K562 (cell line): ENCODE measurements around the gene MYOM1. TPM values are rescaled to one million over a fixed set of nuclear protein-coding genes. Genes with fewer than 3 reads are reported as not detected.

Experiments
- ATAC-seq: fragments of 200-7000 bp; cut with Tn5 transposase; 3 replicates; pipeline ENCODE4 v1.9.1; 2020; ENCODE audit warnings: moderate library complexity
- BruUV-seq: library from RNA; stranded (reverse); fragments of 400-500 nt; replicated peaks from 2 replicates; lab custom pipeline; 2021; lab: Mats Ljungman, UMichigan
- CTCF ChIA-PET: fragments of 300-600 bp; formaldehyde crosslinking; extraction: SDS; loops from one replicate; lab custom pipeline; 2021; ENCODE audit warnings: low intra/inter-chr PET ratio; lab: Yijun Ruan, JAX
- POLR2A ChIA-PET: fragments of 300-600, 350-650 bp; sonication (Branson Sonifier 250); formaldehyde crosslinking; extraction: SDS; loops from one replicate; lab custom pipeline; 2021; ENCODE audit warnings: antibody characterized with exemption, inconsistent platforms; lab: Yijun Ruan, JAX
- DNase-seq, 4 experiments: peaks; one replicate each; pipeline versions ENCODE4 v3.0.0 to v3.0.0-alpha.2; 2011 to 2018; ENCODE audit warnings: low spot score in 3 of 4, mixed read lengths in 3 of 4; ENCODE audit errors: extremely low read depth in 1 of 4
- FAIRE-seq: peaks from 2 replicates; lab custom pipeline; 2011; peaks lifted over from hg19 to GRCh38; lab: Jason Lieb, UNC
- H2AFZ ChIP-seq: 2 replicates; pipeline ENCODE4 v1.6.0; 2011; ENCODE audit warnings: low read depth, low read length, control low read depth, inconsistent platforms
- H3K27ac ChIP-seq: fragments of 200-600 bp; 3 replicates; pipeline ENCODE4 v1.8.0; 2011; ENCODE audit warnings: low read depth, mild to moderate bottlenecking, control low read depth, inconsistent platforms, low read length, moderate library complexity, mixed read lengths; ENCODE audit errors: extremely low read depth
- H3K27me3 ChIP-seq, 2 experiments: fragments of 300-600 bp in 1 of 2; 2 replicates in 1 of 2; 3 replicates in 1 of 2; pipeline versions ENCODE4 v1.6.0 to v1.8.0; 2011; ENCODE audit warnings: inconsistent platforms in 2 of 2, low read length in 2 of 2, mild to moderate bottlenecking in 1 of 2, mixed read lengths in 1 of 2, moderate library complexity in 1 of 2; ENCODE audit not compliant: control insufficient read depth in 2 of 2, insufficient read depth in 2 of 2
- H3K36me3 ChIP-seq: fragments of 300-600 bp; 3 replicates; pipeline ENCODE4 v1.8.0; 2011; ENCODE audit warnings: mild to moderate bottlenecking, low read length, inconsistent platforms; ENCODE audit not compliant: control insufficient read depth, insufficient read depth
- H3K4me1 ChIP-seq, 2 experiments: fragments of 200-600 bp in 1 of 2; replicated peaks in 1 of 2; 2 replicates in 1 of 2; 3 replicates in 1 of 2; pipeline versions ENCODE4 v1.5.1 to v1.8.0; 2011; ENCODE audit warnings: inconsistent platforms in 2 of 2, low read length in 2 of 2, mild to moderate bottlenecking in 1 of 2, mixed read lengths in 1 of 2, moderate library complexity in 1 of 2; ENCODE audit not compliant: control insufficient read depth in 2 of 2, insufficient read depth in 2 of 2
- H3K4me2 ChIP-seq: 2 replicates; pipeline ENCODE4 v1.6.1; 2011; ENCODE audit warnings: low read length, control low read depth, inconsistent platforms, mixed read lengths; ENCODE audit not compliant: insufficient read depth
- H3K4me3 ChIP-seq: fragments of 200-600 bp; sonication (generic), shearing (Covaris generic); 2 replicates; pipeline ENCODE4 v1.5.1; 2016; ENCODE audit warnings: control low read depth, inconsistent platforms
- H3K79me2 ChIP-seq: fragments of 200-600 bp; 3 replicates; pipeline ENCODE4 v1.8.0; 2011; ENCODE audit warnings: low read length, inconsistent platforms; ENCODE audit not compliant: control insufficient read depth, insufficient read depth
- H3K9ac ChIP-seq, 2 experiments: 2 replicates each; pipeline versions ENCODE4 v1.6.0 to v1.6.1; 2011; ENCODE audit warnings: low read depth in 2 of 2, low read length in 2 of 2, control low read depth in 1 of 2, inconsistent platforms in 1 of 2, mild to moderate bottlenecking in 1 of 2, mixed read lengths in 1 of 2; ENCODE audit not compliant: insufficient read depth in 1 of 2
- H3K9me1 ChIP-seq: one replicate; pipeline ENCODE4 v1.6.0; 2011; ENCODE audit warnings: inconsistent platforms, mild to moderate bottlenecking, low read length, moderate library complexity; ENCODE audit not compliant: control insufficient read depth, insufficient read depth
- H3K9me3 ChIP-seq: replicated peaks from 2 replicates; pipeline ENCODE4 v1.5.1; 2011; ENCODE audit warnings: low read depth, low read length, inconsistent platforms; ENCODE audit not compliant: control insufficient read depth, insufficient read depth
- H4K20me1 ChIP-seq: replicated peaks from 2 replicates; pipeline ENCODE4 v1.6.1; 2011; ENCODE audit warnings: low read length, inconsistent platforms, mixed read lengths; ENCODE audit not compliant: control insufficient read depth, insufficient read depth
- CCAR2 ChIP-seq: fragments of 200-400 bp; formaldehyde crosslinking; IDR thresholded peaks from 2 replicates; pipeline ENCODE4 v1.6.1; 2017; ENCODE audit warnings: mild to moderate bottlenecking, low read depth, low read length
- GATAD2A ChIP-seq: fragments of 450-650 bp; IDR thresholded peaks from 2 replicates; pipeline ENCODE4 v1.6.1; 2017
- KLF1 ChIP-seq: fragments of 450-650 bp; IDR thresholded peaks from 2 replicates; pipeline ENCODE4 v1.6.1; 2016; ENCODE audit warnings: missing genetic modification characterization, missing compliant biosample characterization
- MTA3 ChIP-seq: fragments of 450-650 bp; formaldehyde crosslinking; IDR thresholded peaks from 2 replicates; pipeline ENCODE4 v1.6.1; 2017; ENCODE audit warnings: mild to moderate bottlenecking, borderline replicate concordance
- MYBL2 ChIP-seq, 2 experiments: fragments of 450-650 bp in 1 of 2; sonication (generic) in 1 of 2; formaldehyde crosslinking in 1 of 2; IDR thresholded peaks; 2 replicates each; pipeline versions ENCODE4 v1.6.1 to v1.8.1; 2017 to 2022; ENCODE audit warnings: borderline replicate concordance in 1 of 2, inconsistent platforms in 1 of 2, low read depth in 1 of 2, mild to moderate bottlenecking in 1 of 2, missing genetic modification reagents in 1 of 2, moderate library complexity in 1 of 2
- NFE2 ChIP-seq: IDR thresholded peaks from 2 replicates; pipeline ENCODE4 v1.6.1; 2014; ENCODE audit warnings: antibody characterized with exemption, low read depth
- PRPF4 ChIP-seq: fragments of 200-400 bp; formaldehyde crosslinking; IDR thresholded peaks from one replicate; pipeline ENCODE4 v1.6.1; 2017; ENCODE audit warnings: low read length, low read depth, mild to moderate bottlenecking; ENCODE audit not compliant: insufficient read depth, poor library complexity, severe bottlenecking
- RBM15 ChIP-seq: fragments of 200-400 bp; formaldehyde crosslinking; IDR thresholded peaks from 2 replicates; pipeline ENCODE4 v1.6.1; 2018; ENCODE audit warnings: mild to moderate bottlenecking, low read length, moderate library complexity; ENCODE audit not compliant: insufficient read depth
- SNIP1 ChIP-seq: fragments of 450-650 bp; IDR thresholded peaks from 2 replicates; pipeline ENCODE4 v1.7.1; 2017; ENCODE audit warnings: low read depth, mild to moderate bottlenecking
- TEAD2 ChIP-seq: fragments of 450-650 bp; IDR thresholded peaks from 2 replicates; pipeline ENCODE4 v1.6.1; 2016; ENCODE audit warnings: missing genetic modification characterization, control low read depth, missing compliant biosample characterization
- ZFPM2 ChIP-seq: fragments of 250-450 bp; sonication (Bioruptor Pico); IDR thresholded peaks from 2 replicates; pipeline ENCODE4 v1.5.1; 2022; ENCODE audit warnings: mild to moderate bottlenecking
- ZNF311 ChIP-seq: fragments of 250-450 bp; sonication (Bioruptor Pico); IDR thresholded peaks from 2 replicates; pipeline ENCODE4 v1.4.0; 2020; ENCODE audit warnings: mild to moderate bottlenecking, moderate library complexity
- ZNF41 ChIP-seq: fragments of 250-450 bp; sonication (Bioruptor Pico); conservative IDR thresholded peaks from 2 replicates; pipeline ENCODE4 v1.4.0; 2020; ENCODE audit warnings: mild to moderate bottlenecking
- ZNF444 ChIP-seq: fragments of 250-450 bp; sonication (Bioruptor Pico); IDR thresholded peaks from 2 replicates; pipeline ENCODE4 v1.4.0; 2020; ENCODE audit warnings: mild to moderate bottlenecking, moderate library complexity
- ZNF561 ChIP-seq: fragments of 450-650 bp; formaldehyde crosslinking; conservative IDR thresholded peaks from 2 replicates; pipeline ENCODE4 v1.4.0; 2020; ENCODE audit warnings: mild to moderate bottlenecking, moderate library complexity
- ZNF644 ChIP-seq: fragments of 200-800 bp; sonication (Bioruptor generic); IDR thresholded peaks from 2 replicates; pipeline ENCODE4 v1.6.1; 2016; ENCODE audit warnings: low read depth, missing genetic modification characterization, missing compliant biosample characterization
- ZNF76 ChIP-seq: fragments of 250-450 bp; sonication (Bioruptor Pico); IDR thresholded peaks from 2 replicates; pipeline ENCODE4 v1.4.0; 2020; ENCODE audit warnings: mild to moderate bottlenecking, moderate library complexity, borderline replicate concordance
- WGBS: fragments of 100-300 bp; shearing (Covaris generic); methylation state at CpG from one replicate; pipeline ENCODE4 v1.1.6; 2016; ENCODE audit warnings: low coverage, mixed read lengths; ENCODE audit not compliant: insufficient coverage; ENCODE audit errors: missing lambda C conversion rate; 5-methylcytosine and 5-hydroxymethylcytosine counted together
- in situ Hi-C: fragments of 300-500 bp; cut with MboI; formaldehyde crosslinking; loops from 4 replicates; pipeline ENCODE4 v1.15.0; 2018; ENCODE audit warnings: inconsistent platforms, mixed read lengths
- intact Hi-C: fragments of 100-400 bp; cut with micrococcal nuclease; formaldehyde crosslinking; loops from 2 replicates; pipeline ENCODE4 v1.14.2; 2022
- polyA plus RNA-seq, 8 experiments: library from polyadenylated mRNA; depleted of rRNA in 4 of 8; stranded (reverse) in 5 of 8; unstranded in 3 of 8; fragments of >200 nt; fragmentation: Nextera tagmentation in 2 of 8; fragmentation: Illumina TruSeq in 1 of 8; extraction: Ambion mirVana in 2 of 8; extraction: Trizol in 1 of 8; gene quantifications; 2 replicates each; pipeline versions ENCODE4 v1.2.1 to v1.2.3, GENCODE V29; 2011 to 2014; ENCODE audit warnings: inconsistent platforms in 1 of 8, missing spikeins in 1 of 8
- total RNA-seq, 7 experiments: library from RNA; depleted of rRNA in 6 of 7; stranded (reverse); fragments of >200 nt in 6 of 7; fragmentation: Illumina TruSeq in 2 of 7; extraction: Trizol in 2 of 7; gene quantifications; 2 replicates each; pipeline versions ENCODE4 v1.2.1 to v1.2.3, GENCODE V29; 2011 to 2021; ENCODE audit warnings: low replicate concordance in 1 of 7
- TF ChIP-seq, protein P1 (sequence below): fragments of 250-450 bp; sonication (Bioruptor Pico); IDR thresholded peaks from 2 replicates; pipeline ENCODE4 v1.9.0; 2021; ENCODE audit warnings: mild to moderate bottlenecking

Gene MYOM1
- total and polyA plus RNA-seq, 9 of the 15 experiments (the other 6 are each of a cell fraction or from before 2014, with no cell fraction given): 0.01 to 0.62 (median 0.25) TPM

- Histone ChIP-seq H3K79me2 (peaks cover 89% of the 10 kb centered on the region), H3K27ac (no peak overlapping the region), H3K4me3 (no peak overlapping the region), H3K4me1 (peaks cover 27 to 53% of the 10 kb centered on the region in 2 experiments), H4K20me1 (peaks cover 62% of the 10 kb centered on the region), H3K9me3 (no peaks in the 10 kb centered on the region), H3K36me3 (peaks cover 14% of the 10 kb centered on the region), H3K4me2 (peak overlapping the region; percentile 21; the same call in 1 of the 2 replicates), H3K27me3 (no peaks in the 10 kb centered on the region), H2AFZ (no peak overlapping the region), H3K9ac (peak overlapping the region; percentile 19 to 22; a peak in 1 of 4 replicates), H3K9me1 (peaks cover 11% of the 10 kb centered on the region)
- FAIRE-seq: peak; percentile 32
- in situ Hi-C loops: no loop called here
- BruUV-seq: no TSS peak
- POLR2A ChIA-PET: interaction anchor here (0.5 to 3.3 kb wide), 12 partner anchors 9 to 339 kb away, joined by 3 to 16 read pairs (median 4); no protein-coding TSS in a partner anchor
- DNase-seq: peak in 1 of 4 experiments; percentile 64
- intact Hi-C loops: loop anchor here (5.0 kb wide), 1 partner anchor 398 kb away; no protein-coding TSS in a partner anchor
- 22% methylated on average over 2 of the region's 2 CpGs for WGBS
- CTCF ChIA-PET: no interaction called here
- ATAC-seq: no peak
- no peak for TF ChIP-seq SNIP1
- no peak for TF ChIP-seq RBM15
- no peak for TF ChIP-seq TEAD2 (tag)
- TF ChIP-seq ZNF311: no peak
- TF ChIP-seq KLF1: no peak
- TF ChIP-seq CCAR2: no peak
- TF ChIP-seq GATAD2A: no peak
- no peak for TF ChIP-seq ZNF644 (tag)
- no peak for TF ChIP-seq ZNF41 (CRISPR knock-in tag)
- no peak for TF ChIP-seq MYBL2 (IDR thresholded peaks at IDR 0.05; ENCODE audit: low read depth)
- TF ChIP-seq MYBL2 (CRISPR knock-in tag; IDR thresholded peaks at IDR 0.05; ENCODE audit: borderline replicate concordance): no peak
- TF ChIP-seq NFE2: peak; percentile 32; the same call in 1 of the 2 replicates
- TF ChIP-seq ZNF76: no peak
- TF ChIP-seq ZNF444: no peak
- TF ChIP-seq, protein P1, sequence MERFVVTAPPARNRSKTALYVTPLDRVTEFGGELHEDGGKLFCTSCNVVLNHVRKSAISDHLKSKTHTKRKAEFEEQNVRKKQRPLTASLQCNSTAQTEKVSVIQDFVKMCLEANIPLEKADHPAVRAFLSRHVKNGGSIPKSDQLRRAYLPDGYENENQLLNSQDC: no peak
- TF ChIP-seq ZFPM2 (CRISPR knock-in tag): no peak
- no peak for TF ChIP-seq PRPF4
- TF ChIP-seq MTA3: no peak
- no peak for TF ChIP-seq ZNF561 (CRISPR knock-in tag)
These were observed 44.6 kb upstream of the MYOM1 start for GRCh38 chr18:3264362-3264761.
